Upper lobe of left lung (tissue), 6 donors: ENCODE data around the gene PRRX1. TPM values are rescaled to one million over a fixed set of nuclear protein-coding genes. Genes with fewer than 3 reads are reported as not detected.

Source experiments
- ATAC-seq, 2 donors: fragments of 200-7000 bp; cut with Tn5 transposase; one replicate each; pipeline ENCODE4 v1.9.1; 2022; ENCODE audit warnings: mild to moderate bottlenecking in 2 of 2, moderate library complexity in 2 of 2; ENCODE audit not compliant: low FRiP score in 2 of 2
- DNase-seq, 2 donors: peaks; one replicate each; pipeline ENCODE4 v3.0.0-alpha.2; 2019 to 2020
- H3K27ac ChIP-seq, 4 donors: fragments of 200-600 bp; sonication (generic); one replicate each; pipeline ENCODE4 v1.5.1; 2016 to 2019
- H3K27me3 ChIP-seq, 4 donors: fragments of 200-600 bp; sonication (generic); one replicate each; pipeline ENCODE4 v1.5.1; 2017 to 2019
- H3K36me3 ChIP-seq, 4 donors: fragments of 200-600 bp; sonication (generic); one replicate each; pipeline ENCODE4 v1.5.1; 2016 to 2019
- H3K4me1 ChIP-seq, 4 donors: fragments of 200-600 bp; sonication (generic); one replicate each; pipeline ENCODE4 v1.5.1; 2018 to 2019
- H3K4me3 ChIP-seq, 4 donors: fragments of 200-600 bp; sonication (generic); one replicate each; pipeline ENCODE4 v1.5.1; 2017 to 2019; ENCODE audit warnings: mild to moderate bottlenecking in 2 of 4, moderate library complexity in 1 of 4
- H3K9me3 ChIP-seq, 4 donors: fragments of 200-600 bp; sonication (generic); one replicate each; pipeline ENCODE4 v1.5.1; 2018 to 2019
- CTCF ChIP-seq, 6 experiments: fragments of 450-650 bp in 4 of 6; fragments of 200-600 bp in 2 of 6; sonication (generic) in 2 of 6; IDR thresholded peaks; one replicate each; pipeline ENCODE4 v1.5.1; 2016 to 2019; ENCODE audit warnings: antibody characterized with exemption in 6 of 6
- EP300 ChIP-seq, 4 donors: sonication (generic); formaldehyde crosslinking; IDR thresholded peaks; one replicate each; pipeline ENCODE4 v1.5.1; 2017; ENCODE audit warnings: antibody characterized with exemption in 4 of 4, control low read depth in 2 of 4
- POLR2A ChIP-seq, 4 donors: fragments of 450-650 bp; IDR thresholded peaks; one replicate each; pipeline ENCODE4 v1.5.1; 2016 to 2017; ENCODE audit warnings: antibody characterized with exemption in 4 of 4, mild to moderate bottlenecking in 2 of 4
- POLR2AphosphoS5 ChIP-seq, 2 donors: sonication (generic); formaldehyde crosslinking; IDR thresholded peaks; one replicate each; pipeline ENCODE4 v1.5.1; 2017; ENCODE audit warnings: antibody characterized with exemption in 2 of 2
- WGBS, 2 donors: methylation state at CpG; one replicate each; pipeline ENCODE4 v1.1.5; 2017 to 2018; 5-methylcytosine and 5-hydroxymethylcytosine counted together
- total RNA-seq, 6 donors: library from RNA; depleted of rRNA in 4 of 6; stranded (reverse); fragments of >200 nt in 4 of 6; gene quantifications; one replicate each; pipeline versions ENCODE4 v1.1.0 to v1.2.1, GENCODE V29; 2016 to 2021
- donor health status: DM: no; HTN: no; CAD: no; lungs with moderate emphysema.
- donor health status: DM: no; HTN: yes; CAD: no; lungs with severe emphysema.

The PRRX1 gene
- total RNA-seq, 6 donors from 2014 or later, result 6.1 to 36.0 (median 19.1) TPM

DNA sequence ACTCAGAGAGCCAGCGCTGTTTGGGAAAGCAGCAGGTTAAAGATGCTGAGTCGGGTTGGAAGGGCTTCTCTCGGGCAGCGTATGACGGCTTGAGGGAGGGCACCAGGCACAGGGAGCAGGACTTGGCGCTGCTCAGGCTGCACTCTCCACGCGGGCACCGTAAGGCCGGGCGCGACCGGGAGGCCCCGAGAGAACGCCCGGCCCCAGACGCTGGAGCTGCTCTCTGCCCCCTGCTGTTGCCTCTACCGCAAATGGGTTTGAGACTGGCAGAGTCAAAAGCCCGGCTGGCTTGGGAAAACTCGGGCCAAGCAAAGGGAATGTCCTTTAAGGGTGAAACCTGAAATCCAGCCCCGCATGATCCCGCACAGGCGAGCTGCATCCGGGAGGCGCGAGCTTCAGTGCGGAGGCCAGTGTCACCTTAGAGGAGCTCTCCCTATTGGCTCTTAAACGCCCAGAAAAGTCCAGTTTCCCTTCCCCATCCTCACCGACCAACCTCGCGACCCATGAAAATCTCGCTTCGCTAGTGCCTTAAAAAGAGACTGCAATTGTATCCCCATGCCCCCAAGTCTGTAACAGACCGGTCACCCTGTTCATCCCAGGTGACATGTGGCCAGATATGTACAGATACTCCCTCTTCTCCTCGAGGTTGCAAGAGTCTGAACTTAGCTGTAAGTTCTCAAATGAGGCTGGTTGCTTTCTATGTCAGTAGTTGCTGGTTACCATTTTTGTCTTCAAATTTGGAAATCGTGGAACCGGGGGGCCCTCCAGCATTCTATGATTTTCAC is 1.1 kb downstream of the PRRX1 start:
- TF ChIP-seq CTCF (IDR thresholded peaks at IDR 0.05), result no peak
- no peak for TF ChIP-seq EP300 (IDR thresholded peaks at IDR 0.05)
- no peak for TF ChIP-seq POLR2A (IDR thresholded peaks at IDR 0.05)
- TF ChIP-seq POLR2AphosphoS5 (IDR thresholded peaks at IDR 0.05), result no peak
- peak overlapping the region in 3 of 4 donors; percentile 32 to 54 (median 50) for H3K4me3 ChIP-seq
- no peaks in the 10 kb centered on the region for H3K36me3 ChIP-seq
- ATAC-seq (peak; percentile 47 to 61), DNase-seq (peak in 1 of 2 donors; percentile 81)
- WGBS, 2 donors, result 15 to 25% methylated on average over 17 to 35 of the region's 37 CpGs
- peaks cover 0 to 62% (median 30%) of the 10 kb centered on the region in 4 donors for H3K27me3 ChIP-seq
- H3K4me1 ChIP-seq, result peaks cover 26 to 63% (median 28%) of the 10 kb centered on the region in 4 donors
- no peaks in the 10 kb centered on the region for H3K9me3 ChIP-seq
- peak overlapping the region; percentile 60 to 85 (median 80) for H3K27ac ChIP-seq

DNA sequence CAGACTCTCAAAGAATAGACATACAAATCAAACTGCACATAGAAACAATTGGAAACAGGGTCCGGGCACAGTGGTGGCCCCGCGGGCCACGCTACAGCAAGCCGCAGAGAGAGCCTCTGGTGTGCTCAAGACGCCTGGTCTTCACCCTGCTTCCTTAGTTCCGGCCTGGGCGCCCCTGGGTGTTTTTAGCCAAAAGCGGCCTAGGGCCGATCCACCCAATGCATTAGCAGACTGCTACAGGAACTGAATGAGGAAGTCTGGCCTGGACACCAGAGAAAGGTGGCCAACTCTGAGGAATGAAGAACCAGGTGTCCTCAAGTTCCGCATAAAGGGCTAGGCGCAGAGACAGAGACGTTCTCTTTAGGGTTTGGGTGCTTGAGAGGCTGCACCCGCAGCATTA is 1.7 kb downstream of the PRRX1 start:
- Histone ChIP-seq H3K36me3 (no peaks in the 10 kb centered on the region), H3K9me3 (no peaks in the 10 kb centered on the region), H3K4me1 (peaks cover 26 to 59% (median 28%) of the 10 kb centered on the region in 4 donors), H3K27me3 (peaks cover 0 to 57% (median 31%) of the 10 kb centered on the region in 4 donors), H3K4me3 (peak overlapping the region in 2 of 4 donors; percentile 50 to 54), H3K27ac (no peak overlapping the region)
- 32 to 33% methylated on average over 11 to 14 of the region's 14 CpGs for WGBS, 2 donors
- DNase-seq, result peak in 1 of 2 donors; percentile 49
- peak in 1 of 2 donors; percentile 3 for ATAC-seq
- TF ChIP-seq POLR2A (IDR thresholded peaks at IDR 0.05), result no peak
- no peak for TF ChIP-seq CTCF (IDR thresholded peaks at IDR 0.05)
- TF ChIP-seq EP300 (IDR thresholded peaks at IDR 0.05), result no peak
- no peak for TF ChIP-seq POLR2AphosphoS5 (IDR thresholded peaks at IDR 0.05)

GRCh38 chr1:170666541-170667254 is 2.8 kb downstream of the PRRX1 start:
- ATAC-seq (no peak), DNase-seq (peak in 1 of 2 donors; percentile 69)
- no peak for TF ChIP-seq POLR2AphosphoS5 (IDR thresholded peaks at IDR 0.05)
- no peak for TF ChIP-seq CTCF (IDR thresholded peaks at IDR 0.05)
- TF ChIP-seq EP300 (IDR thresholded peaks at IDR 0.05), result no peak
- TF ChIP-seq POLR2A (IDR thresholded peaks at IDR 0.05), result no peak
- Histone ChIP-seq H3K9me3 (no peaks in the 10 kb centered on the region), H3K4me1 (peaks cover 21 to 49% (median 23%) of the 10 kb centered on the region in 4 donors), H3K27ac (no peak overlapping the region), H3K4me3 (no peak overlapping the region), H3K36me3 (no peaks in the 10 kb centered on the region), H3K27me3 (peaks cover 0 to 47% (median 28%) of the 10 kb centered on the region in 4 donors)
- 24 to 41% methylated on average over 30 to 32 of the region's 32 CpGs for WGBS, 2 donors

GRCh38 chr1:170668209-170669106 is 4.5 kb downstream of the PRRX1 start:
- Histone ChIP-seq H3K9me3 (no peaks in the 10 kb centered on the region), H3K27ac (no peak overlapping the region), H3K4me3 (peak overlapping the region in 1 of 4 donors; percentile 6), H3K4me1 (peaks cover 13 to 33% (median 17%) of the 10 kb centered on the region in 4 donors), H3K27me3 (peaks cover 0 to 37% (median 25%) of the 10 kb centered on the region in 4 donors), H3K36me3 (no peaks in the 10 kb centered on the region)
- DNase-seq, result peak in 1 of 2 donors; percentile 67
- TF ChIP-seq EP300 (IDR thresholded peaks at IDR 0.05) (no peak), POLR2AphosphoS5 (IDR thresholded peaks at IDR 0.05) (no peak), CTCF (IDR thresholded peaks at IDR 0.05) (no peak), POLR2A (IDR thresholded peaks at IDR 0.05) (no peak)
- 13 to 20% methylated on average over 33 of the region's 33 CpGs for WGBS, 2 donors
- ATAC-seq, result no peak
